ENCODE results near the gene CDC42EP3. TPM values are rescaled to one million over a fixed set of nuclear protein-coding genes. Genes with fewer than 3 reads are reported as not detected.

CDC42EP3 gene
- total and polyA plus RNA-seq, 2 experiments from 2014 or later, result 19.3 to 33.0 TPM

DNA sequence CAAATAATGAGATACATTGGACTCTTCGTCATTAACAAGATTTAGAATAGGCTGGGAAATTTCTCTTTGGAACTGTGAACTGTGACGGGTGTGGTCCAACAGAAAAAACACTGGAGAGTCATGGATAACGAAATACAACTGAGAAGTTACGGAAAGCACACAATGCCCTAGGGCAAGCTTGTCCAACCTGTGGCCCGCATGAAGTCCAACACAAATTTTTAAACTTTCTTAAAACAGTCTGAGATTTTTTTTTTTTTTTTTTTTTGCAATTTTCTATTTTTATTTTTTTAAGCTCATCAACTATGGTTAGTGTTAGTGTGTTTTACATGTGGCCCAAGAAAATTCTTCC lies 27.7 kb downstream of the CDC42EP3 start:
- Histone ChIP-seq H3K36me3 (replicated peaks; ENCODE audit: insufficient read depth, low read depth) (no peaks in the 10 kb centered on the region), H3K9me3 (ENCODE audit: low read depth) (no peaks in the 10 kb centered on the region), H2AFZ (no peak overlapping the region), H3K27ac (peak overlapping the region; percentile 50), H3K4me1 (ENCODE audit: insufficient read depth) (peaks cover 10% of the 10 kb centered on the region), H3K4me3 (no peak overlapping the region), H3K27me3 (no peaks in the 10 kb centered on the region), H3K4me2 (peak overlapping the region; percentile 33), H3K79me2 (peaks cover 20% of the 10 kb centered on the region), H4K20me1 (ENCODE audit: insufficient read depth, poor library complexity, severe bottlenecking) (no peaks in the 10 kb centered on the region), H3K9me2 (replicated peaks; ENCODE audit: insufficient read depth) (no peaks in the 10 kb centered on the region)
- no peak for DNase-seq (ENCODE audit: low spot score)
- WGBS (ENCODE audit: low lambda C conversion rate, missing lambda C conversion rate), result 93% methylated on average over 5 of the region's 5 CpGs
- TF ChIP-seq, protein P1, sequence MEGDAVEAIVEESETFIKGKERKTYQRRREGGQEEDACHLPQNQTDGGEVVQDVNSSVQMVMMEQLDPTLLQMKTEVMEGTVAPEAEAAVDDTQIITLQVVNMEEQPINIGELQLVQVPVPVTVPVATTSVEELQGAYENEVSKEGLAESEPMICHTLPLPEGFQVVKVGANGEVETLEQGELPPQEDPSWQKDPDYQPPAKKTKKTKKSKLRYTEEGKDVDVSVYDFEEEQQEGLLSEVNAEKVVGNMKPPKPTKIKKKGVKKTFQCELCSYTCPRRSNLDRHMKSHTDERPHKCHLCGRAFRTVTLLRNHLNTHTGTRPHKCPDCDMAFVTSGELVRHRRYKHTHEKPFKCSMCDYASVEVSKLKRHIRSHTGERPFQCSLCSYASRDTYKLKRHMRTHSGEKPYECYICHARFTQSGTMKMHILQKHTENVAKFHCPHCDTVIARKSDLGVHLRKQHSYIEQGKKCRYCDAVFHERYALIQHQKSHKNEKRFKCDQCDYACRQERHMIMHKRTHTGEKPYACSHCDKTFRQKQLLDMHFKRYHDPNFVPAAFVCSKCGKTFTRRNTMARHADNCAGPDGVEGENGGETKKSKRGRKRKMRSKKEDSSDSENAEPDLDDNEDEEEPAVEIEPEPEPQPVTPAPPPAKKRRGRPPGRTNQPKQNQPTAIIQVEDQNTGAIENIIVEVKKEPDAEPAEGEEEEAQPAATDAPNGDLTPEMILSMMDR (IDR thresholded peaks at IDR 0.05; ENCODE audit: poor library complexity), result no peak
- TF ChIP-seq EZH2phosphoT487 (IDR thresholded peaks at IDR 0.05; ENCODE audit: low read depth, severe bottlenecking, unreplicated experiment) (no peak), EZH2 (IDR thresholded peaks at IDR 0.05; ENCODE audit: borderline replicate concordance) (no peak)

DNA sequence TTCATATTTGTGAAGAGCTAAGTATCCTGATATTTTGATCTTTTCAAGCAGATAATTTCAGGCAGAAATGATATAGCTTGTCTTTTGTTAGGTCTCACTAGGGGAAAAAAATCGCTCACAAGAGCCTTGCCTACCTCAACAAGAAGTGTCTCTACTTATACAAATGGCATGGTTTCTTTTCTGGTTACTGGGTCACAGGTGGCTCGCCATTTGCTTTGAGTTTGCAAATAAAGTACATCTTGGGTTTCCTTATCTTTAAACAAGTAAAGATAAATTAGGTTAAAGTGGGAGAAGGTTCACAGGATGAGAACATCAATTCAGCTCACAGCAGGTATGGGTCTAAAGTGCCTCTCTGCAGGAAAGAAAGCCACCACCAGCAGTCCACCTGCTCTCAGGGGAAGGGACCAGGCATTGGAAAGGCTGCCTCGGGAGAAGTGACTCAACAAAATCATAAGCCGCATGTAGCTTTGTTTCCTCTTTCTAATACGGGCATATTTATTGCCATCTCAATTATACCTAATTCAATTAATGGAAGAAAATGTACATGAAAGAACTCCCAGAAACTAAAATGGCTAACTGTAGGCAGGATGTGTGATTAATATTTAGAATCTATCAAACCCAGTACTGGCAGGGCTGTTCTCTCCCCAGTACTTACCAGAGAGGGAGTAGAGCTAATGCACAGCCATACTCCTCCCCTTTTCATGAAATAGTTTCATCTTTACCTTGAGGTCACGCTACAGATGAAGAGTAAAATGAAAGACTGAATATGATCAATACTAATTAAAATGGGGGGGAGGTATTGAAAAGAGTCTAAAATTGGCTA lies 28.3 kb downstream of the CDC42EP3 start:
- Histone ChIP-seq H3K27me3 (no peaks in the 10 kb centered on the region), H3K79me2 (peaks cover 14% of the 10 kb centered on the region), H3K36me3 (replicated peaks; ENCODE audit: insufficient read depth, low read depth) (no peaks in the 10 kb centered on the region), H3K4me1 (ENCODE audit: insufficient read depth) (peaks cover 10% of the 10 kb centered on the region), H3K27ac (peak overlapping the region; percentile 50), H3K4me3 (no peak overlapping the region), H2AFZ (no peak overlapping the region), H3K9me2 (replicated peaks; ENCODE audit: insufficient read depth) (no peaks in the 10 kb centered on the region), H4K20me1 (ENCODE audit: insufficient read depth, poor library complexity, severe bottlenecking) (no peaks in the 10 kb centered on the region), H3K4me2 (peak overlapping the region; percentile 33), H3K9me3 (ENCODE audit: low read depth) (no peaks in the 10 kb centered on the region)
- TF ChIP-seq EZH2phosphoT487 (IDR thresholded peaks at IDR 0.05; ENCODE audit: low read depth, severe bottlenecking, unreplicated experiment), result no peak
- TF ChIP-seq, protein P1 (IDR thresholded peaks at IDR 0.05; ENCODE audit: poor library complexity), result no peak
- no peak for TF ChIP-seq EZH2 (IDR thresholded peaks at IDR 0.05; ENCODE audit: borderline replicate concordance)
- DNase-seq (ENCODE audit: low spot score), result no peak
- whole genome bisulfite sequencing (ENCODE audit: low lambda C conversion rate, missing lambda C conversion rate), result 79% methylated on average over 6 of the region's 6 CpGs

DNA sequence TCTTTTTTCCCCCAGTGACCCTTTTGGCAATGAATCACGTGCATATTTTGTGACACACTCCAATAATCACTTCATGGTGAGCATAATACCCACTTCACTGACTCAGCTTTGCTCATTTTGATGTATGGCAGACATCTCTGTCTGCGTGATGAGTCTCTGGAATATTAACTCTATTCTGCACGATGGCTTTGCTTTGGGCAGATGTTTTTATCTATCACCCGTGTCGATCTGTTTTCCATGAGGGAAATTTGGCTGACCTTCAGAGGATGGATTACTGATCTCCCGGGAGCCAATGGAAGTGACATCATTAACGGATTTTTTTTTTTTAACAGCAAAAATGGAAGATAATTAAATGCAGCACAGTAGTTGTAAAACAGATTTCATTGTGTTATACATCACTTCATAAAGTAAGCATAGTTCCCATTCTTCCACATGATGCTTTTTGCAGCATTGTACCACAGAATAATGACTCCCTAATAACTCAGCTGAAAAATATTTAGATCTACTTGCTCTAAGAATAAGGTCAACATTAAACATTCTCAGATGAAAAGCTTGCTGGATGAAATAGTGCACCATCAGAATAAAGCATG lies 29.8 kb downstream of the CDC42EP3 start:
- H3K4me2 ChIP-seq, result no peak overlapping the region
- no peaks in the 10 kb centered on the region for H3K36me3 ChIP-seq (replicated peaks; ENCODE audit: insufficient read depth, low read depth)
- H3K4me1 ChIP-seq (ENCODE audit: insufficient read depth), result peaks cover 10% of the 10 kb centered on the region
- H3K27me3 ChIP-seq, result no peaks in the 10 kb centered on the region
- no peak for DNase-seq (ENCODE audit: low spot score)
- H3K27ac ChIP-seq, result no peak overlapping the region
- TF ChIP-seq EZH2phosphoT487 (IDR thresholded peaks at IDR 0.05; ENCODE audit: low read depth, severe bottlenecking, unreplicated experiment) (no peak), EZH2 (IDR thresholded peaks at IDR 0.05; ENCODE audit: borderline replicate concordance) (no peak)
- TF ChIP-seq, protein P1 (IDR thresholded peaks at IDR 0.05; ENCODE audit: poor library complexity), result no peak
- H3K79me2 ChIP-seq, result peaks cover 8% of the 10 kb centered on the region
- no peak overlapping the region for H3K4me3 ChIP-seq
- no peaks in the 10 kb centered on the region for H3K9me3 ChIP-seq (ENCODE audit: low read depth)
- no peaks in the 10 kb centered on the region for H3K9me2 ChIP-seq (replicated peaks; ENCODE audit: insufficient read depth)
- no peak overlapping the region for H2AFZ ChIP-seq
- 80% methylated on average over 7 of the region's 7 CpGs for WGBS (ENCODE audit: low lambda C conversion rate, missing lambda C conversion rate)
- no peaks in the 10 kb centered on the region for H4K20me1 ChIP-seq (ENCODE audit: insufficient read depth, poor library complexity, severe bottlenecking)

Measured in hepatocyte (in vitro differentiated cells).